ENCODE results near the gene APOL3. TPM values are rescaled to one million over a fixed set of nuclear protein-coding genes. Genes with fewer than 3 reads are reported as not detected.

The APOL3 gene
- total RNA-seq, 1 experiment from 2014 or later, result not detected

DNA sequence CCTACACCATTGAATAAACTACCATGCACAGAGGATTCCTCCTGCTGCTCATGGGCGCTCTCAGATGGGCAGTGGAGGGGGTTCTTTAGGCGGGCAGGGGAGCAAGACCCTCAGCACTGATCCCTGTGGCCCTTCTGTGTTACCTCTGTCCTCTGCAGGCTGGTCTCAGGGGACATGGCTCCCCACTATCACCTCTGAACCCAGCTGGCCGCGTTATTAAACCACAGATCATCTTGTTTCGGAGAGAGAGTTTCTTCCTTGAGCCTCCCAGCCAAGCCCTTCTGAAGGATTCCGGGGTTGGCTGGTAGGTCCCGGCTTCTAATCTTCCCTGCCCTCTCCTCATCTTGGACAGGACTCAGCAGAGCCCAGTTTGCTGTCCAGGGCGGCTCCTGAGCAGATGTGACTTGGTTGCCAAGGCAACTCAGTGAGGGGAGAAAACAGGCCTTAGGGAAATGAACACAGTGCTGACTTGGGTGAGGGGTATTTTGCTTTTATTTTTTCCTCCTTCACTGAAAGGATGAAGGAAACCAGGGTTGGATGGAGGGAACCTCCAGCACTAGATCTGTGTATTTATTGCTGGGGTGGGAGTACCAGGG, 13.3 kb downstream of the APOL3 start:
- no peak overlapping the region for H3K23ac ChIP-seq (ENCODE audit: insufficient read length, low read depth, low read length)
- no peak overlapping the region for H3K14ac ChIP-seq (ENCODE audit: insufficient read depth, low read length)
- H3K27me3 ChIP-seq (ENCODE audit: insufficient read depth, low read length), result no peaks in the 10 kb centered on the region
- Mint-ChIP-seq H3K4me3 (no peak overlapping the region), H3K4me1 (peaks cover 17 to 32% of the 10 kb centered on the region in 2 experiments), H3K36me3 (ENCODE audit: insufficient read depth in 1 of 3, low read depth in 3 of 3) (peaks cover 0 to 7% (median 4%) of the 10 kb centered on the region in 3 experiments; a peak in 3 of 7 replicates), H3K9me3 (peaks cover 3 to 5% of the 10 kb centered on the region in 2 experiments; a peak in 3 of 5 replicates), H3K27me3 (ENCODE audit: low read depth) (peaks cover 9% of the 10 kb centered on the region; the same call in 1 of the 2 replicates), H3K27ac (peak overlapping the region in 1 of 3 experiments; percentile 54; a peak in 3 of 7 replicates)
- H4K5ac ChIP-seq (ENCODE audit: insufficient read length, low read depth, low read length), result no peak overlapping the region
- no peak overlapping the region for H3K4ac ChIP-seq (ENCODE audit: low read depth, low read length)
- H3K27ac ChIP-seq (ENCODE audit: insufficient read length, low read depth, low read length), result no peak overlapping the region
- no peak overlapping the region for H2AFZ ChIP-seq (ENCODE audit: low read length)
- H3K56ac ChIP-seq (ENCODE audit: insufficient read length, low read depth, low read length), result no peak overlapping the region
- no peak overlapping the region for H2AK5ac ChIP-seq (ENCODE audit: insufficient read length, low read length)
- no peak overlapping the region for H2BK20ac ChIP-seq (ENCODE audit: low read depth, low read length, poor library complexity, severe bottlenecking)
- peaks cover 2% of the 10 kb centered on the region; the same call in 1 of the 2 replicates for H3K4me1 ChIP-seq (ENCODE audit: insufficient read depth, low read length)
- H3K9me3 ChIP-seq (ENCODE audit: control insufficient read depth, low read depth, low read length), result no peaks in the 10 kb centered on the region
- no peak overlapping the region for H2BK120ac ChIP-seq (ENCODE audit: low read depth, low read length, poor library complexity, severe bottlenecking)
- no peak overlapping the region for H2BK12ac ChIP-seq (ENCODE audit: insufficient read length, low read depth, low read length)
- TF ChIP-seq, protein P1, sequence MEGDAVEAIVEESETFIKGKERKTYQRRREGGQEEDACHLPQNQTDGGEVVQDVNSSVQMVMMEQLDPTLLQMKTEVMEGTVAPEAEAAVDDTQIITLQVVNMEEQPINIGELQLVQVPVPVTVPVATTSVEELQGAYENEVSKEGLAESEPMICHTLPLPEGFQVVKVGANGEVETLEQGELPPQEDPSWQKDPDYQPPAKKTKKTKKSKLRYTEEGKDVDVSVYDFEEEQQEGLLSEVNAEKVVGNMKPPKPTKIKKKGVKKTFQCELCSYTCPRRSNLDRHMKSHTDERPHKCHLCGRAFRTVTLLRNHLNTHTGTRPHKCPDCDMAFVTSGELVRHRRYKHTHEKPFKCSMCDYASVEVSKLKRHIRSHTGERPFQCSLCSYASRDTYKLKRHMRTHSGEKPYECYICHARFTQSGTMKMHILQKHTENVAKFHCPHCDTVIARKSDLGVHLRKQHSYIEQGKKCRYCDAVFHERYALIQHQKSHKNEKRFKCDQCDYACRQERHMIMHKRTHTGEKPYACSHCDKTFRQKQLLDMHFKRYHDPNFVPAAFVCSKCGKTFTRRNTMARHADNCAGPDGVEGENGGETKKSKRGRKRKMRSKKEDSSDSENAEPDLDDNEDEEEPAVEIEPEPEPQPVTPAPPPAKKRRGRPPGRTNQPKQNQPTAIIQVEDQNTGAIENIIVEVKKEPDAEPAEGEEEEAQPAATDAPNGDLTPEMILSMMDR (conservative IDR thresholded peaks at IDR 0.05), result no peak
- H3K79me2 ChIP-seq (ENCODE audit: insufficient read depth, low read length), result no peaks in the 10 kb centered on the region
- H3K23me2 ChIP-seq (ENCODE audit: insufficient read length, low read depth, low read length, poor library complexity, severe bottlenecking), result no peaks in the 10 kb centered on the region
- no peak overlapping the region for H2BK15ac ChIP-seq (ENCODE audit: low read depth, low read length)
- H3T11ph ChIP-seq (ENCODE audit: low read length), result no peak overlapping the region
- H2BK5ac ChIP-seq (ENCODE audit: insufficient read length, low read length), result no peak overlapping the region
- H3K9ac ChIP-seq (ENCODE audit: extremely low read depth, insufficient read length, low read length), result no peak overlapping the region
- no peak overlapping the region for H3K18ac ChIP-seq (ENCODE audit: insufficient read length, low read depth, low read length)
- WGBS (ENCODE audit: extremely low coverage, insufficient read length, low lambda C conversion rate), result no CpG with 5 or more reads among the region's 8 CpGs
- no peaks in the 10 kb centered on the region for H3K79me1 ChIP-seq (ENCODE audit: insufficient read depth, low read depth, low read length, poor library complexity, severe bottlenecking)
- H4K91ac ChIP-seq (ENCODE audit: insufficient read length, low read depth, low read length), result no peak overlapping the region
- H4K20me1 ChIP-seq (ENCODE audit: control insufficient read depth, insufficient read depth, insufficient read length), result peaks cover 3% of the 10 kb centered on the region
- no peak for DNase-seq
- no peak overlapping the region for H3K4me2 ChIP-seq (ENCODE audit: insufficient read depth, insufficient read length, low read length)
- H4K8ac ChIP-seq (replicated peaks; ENCODE audit: insufficient read length, low read depth, low read length), result no peak overlapping the region
